ENCODE measurements around the gene CCDC120.

CCDC120 gene

GRCh38 chrX:49072712-49073095 is 13.9 kb downstream of the CCDC120 start:
- peak overlapping the region; percentile 76 for H3K4me3 ChIP-seq (ENCODE audit: low read depth, low read length)
- TF ChIP-seq CTCF (IDR thresholded peaks at IDR 0.05; ENCODE audit: low read depth, low read length), result no peak
- H3K9me3 ChIP-seq, result no peaks in the 10 kb centered on the region
- no peaks in the 10 kb centered on the region for H3K4me1 ChIP-seq
- DNase-seq, result no peak
- no peaks in the 10 kb centered on the region for H3K27me3 ChIP-seq
- no peaks in the 10 kb centered on the region; the same call in 1 of the 2 replicates for H3K36me3 ChIP-seq

DNA sequence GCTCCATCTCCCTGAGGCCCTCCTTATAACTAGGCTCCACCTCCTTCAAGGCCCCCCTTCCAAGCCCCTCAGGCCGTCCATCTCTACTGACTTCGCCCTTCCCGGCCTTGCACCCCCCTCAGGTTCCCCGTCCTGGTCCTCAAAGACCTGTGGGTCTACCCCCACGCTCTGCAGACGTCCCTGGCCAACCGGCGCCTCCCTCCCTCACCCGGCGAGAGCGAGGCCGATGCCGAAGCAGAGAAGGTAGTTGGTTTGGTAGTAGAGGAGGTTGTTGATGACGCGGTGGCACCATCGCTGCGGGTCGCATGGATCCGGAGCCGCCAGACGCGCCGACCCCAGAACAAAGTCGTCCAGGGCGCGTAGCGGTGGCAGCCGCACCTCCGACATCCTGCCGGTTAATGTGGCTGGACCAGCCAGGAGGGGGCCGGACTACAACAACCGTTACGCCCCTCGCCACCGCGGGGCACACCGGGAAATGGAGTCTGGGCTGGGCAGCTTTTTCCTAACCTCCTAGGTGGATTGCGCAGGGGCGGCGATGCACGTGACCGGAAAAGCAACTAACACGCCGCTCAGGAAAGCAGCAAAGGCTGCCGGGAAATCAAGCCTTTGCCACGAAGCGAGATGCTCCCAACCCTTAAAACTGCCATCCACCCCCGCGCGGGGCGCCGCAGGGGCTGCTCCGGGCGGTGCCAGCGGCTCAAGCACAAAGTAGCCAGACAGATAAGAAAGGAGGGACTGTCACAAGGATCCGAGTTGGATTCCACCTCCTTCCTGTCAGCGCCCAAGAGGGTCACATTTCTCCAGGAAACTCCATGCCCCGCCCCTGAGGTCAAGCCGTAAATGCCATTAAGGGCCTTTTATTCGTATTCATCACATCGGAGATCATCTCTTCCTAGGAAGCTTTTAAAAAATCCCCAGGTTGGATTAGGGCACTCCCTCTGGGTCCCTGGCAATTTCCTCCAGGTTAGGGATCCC is 15.1 kb downstream of the CCDC120 start, which contains the start of gene PRAF2:
Gene PRAF2 (minus strand): TSS at position 402 of the 975 bp plus-strand sequence. CDS start 15 bp downstream, at position 387.
- H3K4me1 ChIP-seq, result no peaks in the 10 kb centered on the region
- TF ChIP-seq CTCF (IDR thresholded peaks at IDR 0.05; ENCODE audit: low read depth, low read length), result no peak
- H3K27me3 ChIP-seq, result no peaks in the 10 kb centered on the region
- H3K9me3 ChIP-seq, result no peaks in the 10 kb centered on the region
- no peaks in the 10 kb centered on the region; the same call in 1 of the 2 replicates for H3K36me3 ChIP-seq
- peak within 1 kb of the TSS; percentile 76 for H3K4me3 ChIP-seq (ENCODE audit: low read depth, low read length)
- peak; percentile 92 for DNase-seq

GRCh38 chrX:49075347-49075746 is 16.5 kb downstream of the CCDC120 start:
- no peaks in the 10 kb centered on the region for H3K9me3 ChIP-seq
- no peaks in the 10 kb centered on the region for H3K27me3 ChIP-seq
- H3K4me3 ChIP-seq (ENCODE audit: low read depth, low read length), result no peak overlapping the region
- H3K36me3 ChIP-seq, result no peaks in the 10 kb centered on the region; the same call in 1 of the 2 replicates
- no peak for DNase-seq
- 0 out of 2 replicates have a peak, but pooled peaks have one; percentile 6 for TF ChIP-seq CTCF (IDR thresholded peaks at IDR 0.05; ENCODE audit: low read depth, low read length)
- no peaks in the 10 kb centered on the region for H3K4me1 ChIP-seq

DNA sequence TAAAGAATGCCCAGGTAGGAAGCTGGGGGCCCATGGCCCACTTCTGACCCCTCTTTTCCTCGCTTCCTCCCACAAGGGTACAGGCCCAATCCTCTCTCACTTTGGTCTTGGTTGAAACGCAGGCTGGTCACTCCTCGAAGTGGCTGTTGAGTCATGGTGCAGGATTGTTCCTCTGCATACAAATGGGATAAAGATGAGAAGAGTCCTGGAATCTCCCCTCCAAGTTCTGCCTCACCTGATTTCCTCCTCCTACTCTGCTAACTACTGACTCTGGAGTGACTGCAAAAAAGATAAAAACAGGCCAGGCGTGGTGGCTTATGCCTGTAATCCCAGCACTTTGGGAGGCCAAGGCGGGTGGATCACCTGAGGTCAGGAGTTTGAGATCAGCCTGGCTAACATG is 19.1 kb downstream of the CCDC120 start:
- no peaks in the 10 kb centered on the region for H3K9me3 ChIP-seq
- H3K27me3 ChIP-seq, result no peaks in the 10 kb centered on the region
- no peaks in the 10 kb centered on the region for H3K36me3 ChIP-seq
- H3K4me1 ChIP-seq, result no peaks in the 10 kb centered on the region
- DNase-seq, result no peak
- no peak overlapping the region for H3K4me3 ChIP-seq (ENCODE audit: low read depth, low read length)
- TF ChIP-seq CTCF (IDR thresholded peaks at IDR 0.05; ENCODE audit: low read depth, low read length), result no peak

GRCh38 chrX:49079489-49080428 is 21.0 kb downstream of the CCDC120 start, which contains the start of gene WDR45:
TSS of gene WDR45 (minus strand) at chrX:49079887. CDS start at chrX:49078095, 1,792 bp downstream.
- Histone ChIP-seq H3K9me3 (no peaks in the 10 kb centered on the region), H3K4me3 (ENCODE audit: low read depth, low read length) (peak within 1 kb of the TSS; percentile 66), H3K36me3 (no peaks in the 10 kb centered on the region), H3K27me3 (no peaks in the 10 kb centered on the region), H3K4me1 (no peaks in the 10 kb centered on the region)
- peak; percentile 61 for DNase-seq
- TF ChIP-seq CTCF (IDR thresholded peaks at IDR 0.05; ENCODE audit: low read depth, low read length), result no peak

Data from BE2C (cell line).